Retinal pigment epithelial cell (primary cell): Measurements from ENCODE around the gene MAPK12.

Experiments used
- DNase-seq: peaks from one replicate; pipeline ENCODE4 v3.0.0-alpha.2; 2010; ENCODE audit warnings: low read depth
- H3K4me3 ChIP-seq: 2 replicates; pipeline ENCODE4 v1.5.1; 2011; ENCODE audit warnings: mild to moderate bottlenecking, low read length, control low read depth, moderate library complexity
- TF ChIP-seq, protein P1 (sequence below): conservative IDR thresholded peaks from 2 replicates; pipeline ENCODE4 v1.5.1; 2011; ENCODE audit warnings: low read depth, low read length, control low read depth, inconsistent platforms

Gene MAPK12

DNA sequence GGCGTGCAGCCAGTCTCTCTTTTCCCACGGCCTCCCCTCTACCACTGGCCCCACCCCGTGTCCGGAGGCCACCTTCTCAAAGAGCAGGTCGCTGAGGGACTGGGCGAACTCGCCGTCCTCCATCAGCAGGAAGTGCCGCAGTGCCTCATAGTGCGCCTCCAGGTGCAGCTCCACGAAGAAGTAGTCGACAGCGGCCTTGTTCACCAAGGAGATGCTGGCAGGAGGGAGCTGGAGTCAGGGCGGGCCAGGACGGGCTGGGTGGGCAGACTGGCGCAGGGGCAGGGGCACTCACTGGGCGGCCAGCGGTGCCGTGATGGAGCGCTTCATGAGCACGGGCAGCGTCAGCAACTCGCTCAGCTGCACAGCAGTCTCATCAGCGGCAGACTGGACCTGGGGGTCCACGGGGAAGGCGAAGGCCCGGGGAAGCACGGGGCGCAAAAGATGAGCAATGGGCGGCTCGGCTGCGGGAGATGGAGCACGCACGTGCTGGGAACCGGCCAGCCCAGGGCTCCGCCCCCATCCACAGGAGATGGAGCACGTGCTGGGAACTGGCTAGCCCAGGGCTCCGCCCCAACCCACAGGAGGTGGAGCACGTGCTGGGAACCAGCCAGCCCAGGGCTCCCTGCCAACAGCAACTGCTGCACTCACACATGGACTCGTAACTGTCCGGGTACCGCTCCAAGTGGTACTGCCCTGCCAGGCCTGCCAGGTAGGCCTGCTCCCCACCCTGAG lies 42.3 kb downstream of the MAPK12 start:
- no peak overlapping the region for H3K4me3 ChIP-seq
- peak; percentile 51 for DNase-seq

DNA sequence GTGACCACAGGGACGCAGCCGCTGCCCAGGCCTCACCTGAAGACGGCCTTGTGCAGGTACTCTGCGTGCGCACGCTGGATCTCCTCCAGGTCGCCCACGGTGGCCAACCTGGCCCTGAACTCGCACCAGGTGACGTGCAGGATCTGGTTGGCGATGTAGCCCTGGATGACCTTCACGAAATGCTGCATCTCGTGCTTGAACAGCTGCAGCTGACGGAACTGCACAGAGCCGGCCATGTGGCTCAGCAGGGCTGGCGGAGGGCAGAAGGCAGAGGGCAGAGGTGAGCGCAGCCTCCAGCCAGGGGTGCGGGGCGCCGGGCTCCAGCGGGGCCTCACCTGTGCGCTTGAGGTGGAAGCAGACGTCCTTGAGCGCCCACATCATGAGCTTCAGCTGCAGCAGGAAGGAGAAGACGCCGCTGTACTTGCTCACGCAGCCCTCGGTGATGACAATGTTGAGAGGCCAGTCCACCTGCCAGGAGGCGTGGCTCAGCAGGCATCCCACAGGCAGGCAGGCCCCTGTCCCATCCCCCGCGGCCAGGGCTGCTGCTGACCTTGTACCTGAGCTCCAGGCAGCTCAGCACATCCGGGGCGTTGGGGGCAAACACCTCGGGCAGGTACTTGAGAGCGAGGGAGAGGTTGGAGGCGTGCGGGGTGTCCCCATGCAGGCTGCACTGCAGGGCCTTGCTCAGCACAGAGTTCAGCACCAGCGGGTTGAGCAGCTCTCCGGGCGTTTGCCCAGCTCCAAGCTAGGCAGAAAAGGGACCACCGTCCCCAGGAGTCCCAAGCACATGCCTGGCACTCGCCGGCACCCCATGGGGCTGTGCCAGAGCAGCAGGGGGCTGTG lies 43.1 kb downstream of the MAPK12 start:
- no peak overlapping the region for H3K4me3 ChIP-seq
- TF ChIP-seq, protein P1, sequence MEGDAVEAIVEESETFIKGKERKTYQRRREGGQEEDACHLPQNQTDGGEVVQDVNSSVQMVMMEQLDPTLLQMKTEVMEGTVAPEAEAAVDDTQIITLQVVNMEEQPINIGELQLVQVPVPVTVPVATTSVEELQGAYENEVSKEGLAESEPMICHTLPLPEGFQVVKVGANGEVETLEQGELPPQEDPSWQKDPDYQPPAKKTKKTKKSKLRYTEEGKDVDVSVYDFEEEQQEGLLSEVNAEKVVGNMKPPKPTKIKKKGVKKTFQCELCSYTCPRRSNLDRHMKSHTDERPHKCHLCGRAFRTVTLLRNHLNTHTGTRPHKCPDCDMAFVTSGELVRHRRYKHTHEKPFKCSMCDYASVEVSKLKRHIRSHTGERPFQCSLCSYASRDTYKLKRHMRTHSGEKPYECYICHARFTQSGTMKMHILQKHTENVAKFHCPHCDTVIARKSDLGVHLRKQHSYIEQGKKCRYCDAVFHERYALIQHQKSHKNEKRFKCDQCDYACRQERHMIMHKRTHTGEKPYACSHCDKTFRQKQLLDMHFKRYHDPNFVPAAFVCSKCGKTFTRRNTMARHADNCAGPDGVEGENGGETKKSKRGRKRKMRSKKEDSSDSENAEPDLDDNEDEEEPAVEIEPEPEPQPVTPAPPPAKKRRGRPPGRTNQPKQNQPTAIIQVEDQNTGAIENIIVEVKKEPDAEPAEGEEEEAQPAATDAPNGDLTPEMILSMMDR, result no peak
- no peak for DNase-seq

More for the DNA sequence above, 42.3 kb downstream of the MAPK12 start:
- TF ChIP-seq, protein P1, result no peak

DNA sequence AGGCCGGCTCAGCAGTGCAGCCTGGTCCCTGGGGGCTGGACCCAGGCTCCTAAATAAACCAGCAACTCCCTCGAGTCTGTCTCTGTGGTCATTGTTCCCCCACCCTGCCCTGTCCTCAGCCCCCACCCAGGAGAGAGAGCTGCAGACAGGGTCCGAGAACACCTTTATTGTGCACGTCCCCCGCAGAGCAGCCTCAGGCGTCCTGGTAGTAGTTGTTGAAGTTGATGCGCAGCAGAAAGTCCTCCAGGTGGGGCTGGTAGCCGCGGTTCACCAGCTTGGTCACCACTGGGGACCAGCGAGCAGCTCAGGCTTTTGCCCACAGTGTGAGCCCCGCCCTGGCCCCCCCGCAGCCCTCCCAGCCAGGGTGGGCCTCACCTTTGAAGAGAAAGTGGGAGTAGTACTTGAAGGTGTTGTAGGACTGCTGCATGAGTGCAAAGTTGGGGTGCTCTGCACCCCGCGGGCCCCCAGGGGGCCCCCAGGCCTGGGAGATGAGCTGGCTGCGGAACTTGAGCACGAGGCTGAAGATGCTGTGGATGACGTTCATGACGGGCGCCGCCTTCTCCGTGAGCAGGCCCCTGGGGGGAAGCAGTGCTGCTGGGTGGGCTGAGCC lies 43.8 kb downstream of the MAPK12 start:
- TF ChIP-seq, protein P1, result no peak
- DNase-seq, result no peak
- H3K4me3 ChIP-seq, result no peak overlapping the region

DNA sequence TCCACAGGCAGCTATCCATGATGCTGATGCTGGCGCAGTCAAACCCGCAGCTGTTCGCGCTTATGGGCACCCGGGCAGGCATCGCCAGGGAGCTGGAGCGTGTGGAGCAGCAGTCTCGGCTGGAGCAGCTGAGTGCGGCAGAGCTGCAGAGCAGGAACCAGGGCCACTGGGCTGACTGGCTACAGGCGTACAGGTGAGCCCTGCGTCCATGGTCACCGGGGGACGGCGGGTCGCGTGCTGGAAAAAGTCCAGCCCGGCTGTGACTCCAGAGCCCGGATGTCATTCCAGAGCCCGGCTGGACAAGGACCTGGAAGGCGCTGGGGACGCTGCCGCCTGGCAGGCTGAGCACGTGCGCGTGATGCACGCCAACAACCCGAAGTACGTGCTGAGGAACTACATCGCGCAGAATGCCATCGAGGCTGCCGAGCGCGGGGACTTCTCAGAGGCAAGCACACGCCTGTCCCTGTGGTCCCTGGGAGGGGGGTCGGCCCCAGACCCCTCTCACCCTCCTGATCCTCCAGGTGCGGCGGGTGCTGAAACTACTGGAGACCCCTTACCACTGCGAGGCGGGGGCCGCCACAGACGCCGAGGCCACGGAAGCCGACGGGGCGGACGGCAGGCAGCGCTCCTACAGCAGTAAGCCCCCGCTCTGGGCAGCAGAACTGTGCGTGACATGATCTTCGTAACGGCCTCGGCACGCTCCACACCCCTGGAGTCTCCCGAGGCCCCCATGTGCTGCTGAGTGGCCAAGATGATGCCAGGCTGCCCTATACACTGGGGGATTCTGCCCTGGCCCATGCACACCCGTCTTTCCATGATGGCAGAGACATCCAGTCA lies 44.6 kb downstream of the MAPK12 start:
- DNase-seq, result no peak
- H3K4me3 ChIP-seq, result no peak overlapping the region
- TF ChIP-seq, protein P1, result no peak

DNA sequence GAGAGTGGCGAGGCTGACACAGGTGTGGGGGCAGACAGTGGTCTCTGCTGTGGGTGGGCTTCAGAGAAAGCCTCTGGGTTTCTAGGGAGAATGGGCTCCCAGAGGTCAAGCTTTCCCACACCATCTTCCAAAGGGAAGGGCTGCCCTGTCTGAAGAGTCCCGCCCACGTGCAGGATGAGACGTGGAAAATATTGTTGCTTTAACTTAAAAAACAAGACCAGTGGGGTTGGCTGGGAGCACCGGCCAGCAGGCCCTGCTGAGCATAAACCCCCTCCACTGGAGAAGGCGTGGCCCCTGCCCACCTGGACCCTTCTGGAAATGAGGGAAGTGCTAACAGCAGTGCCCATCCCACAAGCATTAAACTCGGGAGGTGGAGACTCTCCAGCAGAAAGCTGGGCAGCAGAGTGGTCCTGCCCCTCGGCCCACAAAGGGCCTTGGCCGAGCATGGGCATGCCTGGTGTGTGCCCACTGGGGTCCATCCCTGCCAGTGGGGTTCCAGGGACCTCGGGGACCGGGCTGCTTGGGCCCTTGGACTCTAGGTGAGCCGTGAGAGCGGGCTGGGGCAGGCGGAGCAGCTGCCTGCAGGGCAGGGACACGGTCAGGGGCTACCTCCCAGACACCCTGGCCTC lies 45.3 kb downstream of the MAPK12 start:
- TF ChIP-seq, protein P1, result no peak
- H3K4me3 ChIP-seq, result no peak overlapping the region
- DNase-seq, result no peak

DNA sequence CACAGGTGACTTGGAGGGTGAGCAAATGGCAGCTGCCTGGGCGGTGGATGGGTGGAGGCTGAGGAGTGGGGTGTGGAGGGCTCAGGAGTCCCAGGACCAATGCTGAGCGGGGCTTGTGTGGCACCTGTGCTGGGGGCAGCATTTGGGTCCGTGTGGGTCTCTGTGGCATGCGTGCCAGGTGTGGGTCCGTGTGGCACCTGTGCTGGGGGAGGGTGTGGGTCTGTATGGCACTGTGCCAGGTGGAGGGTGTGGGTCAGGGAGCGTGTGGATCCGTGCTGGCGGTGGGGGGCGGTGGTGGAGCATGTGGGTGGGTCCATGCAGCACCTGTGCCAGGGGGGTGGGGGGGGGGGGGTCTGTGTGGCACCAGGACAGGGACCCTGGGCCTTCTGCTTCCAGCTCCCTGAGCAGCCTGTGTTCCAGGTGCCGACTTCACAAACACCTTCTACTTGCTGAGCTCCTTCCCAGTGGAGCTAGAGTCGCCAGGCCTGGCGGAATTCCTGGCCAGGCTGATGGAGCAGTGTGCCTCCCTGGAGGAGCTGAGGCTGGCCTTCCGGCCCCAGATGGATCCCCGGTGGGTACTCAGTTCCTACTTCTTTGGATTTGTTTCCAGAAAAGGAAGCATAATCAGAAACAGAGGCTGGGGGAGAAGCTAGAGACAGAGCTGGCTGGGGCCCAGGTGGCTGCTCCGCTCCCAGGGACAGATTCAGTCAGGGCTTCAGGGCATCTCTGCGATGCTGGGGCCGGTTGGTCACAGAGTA lies 46.0 kb downstream of the MAPK12 start:
- TF ChIP-seq, protein P1, result no peak
- no peak for DNase-seq
- H3K4me3 ChIP-seq, result no peak overlapping the region
